Activated CD4-positive, alpha-beta T cell treated with anti-CD3 and anti-CD28 coated beads, Interleukin-10, Interleukin-2, amounts not matched to agents 100 ng/mL and 50 ng/mL, durations not matched to agents 16 hours and 8 hours (primary cell): ENCODE data around the gene OLAH.

ENCODE experiments used
- DNase-seq: peaks from one replicate; pipeline ENCODE4 v3.0.0-alpha.2; 2020

OLAH gene

DNA sequence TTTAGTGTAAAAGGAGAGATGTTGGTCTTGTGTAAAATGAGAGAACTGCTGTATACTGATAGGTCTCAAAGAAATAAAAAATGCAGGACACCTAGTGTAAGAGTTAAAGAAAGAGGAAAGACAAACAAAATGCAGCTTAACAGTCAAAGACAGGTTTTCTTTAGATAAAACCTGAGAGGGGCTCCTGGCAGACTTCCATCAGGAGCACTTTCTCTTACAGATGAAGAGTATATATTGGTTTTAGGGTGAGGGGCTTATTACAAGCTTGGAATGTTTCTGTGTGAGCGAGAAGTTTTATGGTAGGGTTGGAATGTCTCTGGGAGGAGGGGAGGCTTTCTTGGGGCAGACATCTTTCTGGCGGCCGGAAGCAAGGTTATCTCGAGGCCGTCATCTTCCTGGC is 28.6 kb downstream of the OLAH start:
- DNase-seq, result no peak

DNA sequence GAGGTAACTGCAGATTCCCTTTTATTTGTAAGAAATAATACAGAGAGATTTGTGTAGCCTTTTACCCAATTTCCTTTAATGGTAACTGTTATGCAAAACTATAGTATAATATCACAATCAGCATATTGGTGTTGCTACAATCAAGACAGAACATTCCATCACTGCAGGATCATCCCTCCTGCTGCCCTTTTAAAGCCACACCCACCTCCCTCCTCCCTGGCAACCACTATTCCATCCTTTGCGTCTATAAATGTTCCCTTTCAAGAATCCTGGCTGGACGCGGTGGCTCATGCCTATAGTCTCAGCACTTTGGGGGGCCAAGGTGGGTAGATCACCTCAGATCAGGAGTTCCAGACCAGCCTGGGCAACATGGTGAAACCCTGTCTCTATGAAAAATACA is 31.7 kb downstream of the OLAH start:
- DNase-seq, result no peak

DNA sequence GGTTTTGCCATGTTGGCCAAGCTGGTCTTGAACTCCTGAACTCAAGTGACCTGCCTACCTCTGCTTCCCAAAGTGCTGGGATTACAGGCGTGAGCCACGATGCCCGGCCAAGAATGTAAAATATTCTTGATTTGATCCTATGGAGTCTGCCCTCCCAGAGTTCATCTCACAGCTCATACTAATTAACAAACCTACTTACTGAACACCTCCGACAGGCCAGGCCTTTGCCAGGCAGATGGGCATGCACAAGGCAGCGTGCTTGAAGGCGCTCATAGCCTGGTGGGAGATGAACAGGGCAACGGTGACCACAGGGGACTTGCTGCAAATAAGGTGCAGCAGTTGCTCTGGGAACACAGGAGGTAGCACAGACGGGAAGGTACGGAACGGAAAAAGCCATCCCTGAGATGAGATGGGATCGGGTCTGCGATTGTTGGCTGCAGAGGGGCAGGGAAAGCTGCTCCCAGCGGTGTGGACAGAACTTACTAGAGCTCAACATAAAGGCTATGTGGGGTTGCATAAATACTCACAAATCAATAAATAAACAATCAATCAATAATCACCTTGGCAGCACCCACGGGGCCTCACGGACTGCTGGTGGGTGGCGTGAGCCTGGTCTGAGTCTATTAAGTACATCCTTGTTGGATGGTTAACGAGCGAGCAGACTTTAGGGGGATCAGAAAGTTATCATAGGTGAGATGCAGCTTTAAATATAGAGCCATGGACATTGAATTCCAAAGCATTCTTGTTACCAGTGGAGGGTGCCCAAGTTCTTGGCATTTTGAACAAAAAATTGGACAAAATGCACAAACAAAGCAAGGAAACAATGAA is 40.1 kb downstream of the OLAH start:
- DNase-seq, result no peak

DNA sequence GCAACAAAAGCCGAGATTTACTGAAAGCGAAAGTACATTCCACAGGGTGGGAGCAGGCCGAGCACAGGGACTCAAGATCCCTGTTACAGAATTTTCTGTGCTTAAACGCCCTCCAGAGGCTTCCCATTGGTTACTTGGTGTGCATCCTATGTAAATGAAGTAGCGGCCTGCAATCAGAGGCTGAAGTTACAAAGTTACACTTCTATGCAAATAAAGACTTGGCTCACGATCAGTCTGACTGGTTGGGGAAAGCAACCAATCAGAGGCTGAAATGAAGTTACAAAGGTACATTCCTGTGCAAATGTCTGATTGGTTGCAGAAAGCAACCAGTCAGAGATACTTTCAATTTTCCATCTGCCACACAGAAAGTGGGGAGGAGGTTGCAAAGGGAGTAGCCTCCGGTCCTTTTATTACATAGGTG is 40.8 kb downstream of the OLAH start:
- peak; percentile 16 for DNase-seq

DNA sequence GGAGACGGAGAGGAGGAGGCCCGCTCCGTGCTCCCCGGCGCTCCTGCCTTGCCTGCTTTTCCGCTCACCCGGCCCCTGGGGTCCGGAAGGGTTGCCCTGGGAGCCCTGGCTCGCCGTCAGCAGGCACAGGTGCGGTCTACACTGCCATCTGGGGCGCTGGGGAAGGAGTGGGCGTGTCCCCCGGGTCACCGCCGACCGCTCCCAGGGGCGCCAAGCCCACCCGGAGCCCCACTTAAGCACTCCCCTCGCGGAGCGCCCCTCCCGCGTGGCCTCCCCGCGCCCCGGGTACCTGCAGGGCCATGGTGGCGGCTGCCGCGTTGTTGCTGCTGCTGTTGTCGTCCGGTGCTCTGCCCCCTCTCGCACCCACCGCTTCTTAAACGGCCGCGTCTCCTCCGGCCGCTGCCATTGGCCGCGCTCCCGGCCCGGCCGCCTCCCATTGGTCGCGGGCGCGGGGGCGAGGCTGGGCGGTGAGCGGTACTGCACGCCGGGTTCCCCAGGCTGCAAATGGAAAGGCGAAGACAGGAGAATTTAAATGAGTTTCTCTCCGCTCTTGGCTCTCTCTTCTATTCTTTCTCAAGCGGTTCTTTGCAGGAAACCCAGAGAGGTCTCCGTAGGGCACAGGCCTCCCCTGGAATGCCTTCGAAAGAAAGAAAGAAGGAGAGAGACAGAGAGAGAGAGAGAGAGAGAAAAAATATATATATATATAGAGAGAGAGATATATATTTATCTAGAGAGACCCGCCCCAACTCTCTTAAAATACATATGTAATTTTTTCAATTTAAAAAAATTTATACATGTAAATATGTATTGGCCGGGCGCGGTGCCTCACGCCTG is 44.9 kb downstream of the OLAH start, which contains the start of gene ACBD7:
TSS of gene ACBD7 (minus strand) at position 349 of the 834 bp plus-strand sequence. CDS start at position 301, 48 bp downstream.
- peak; percentile 85 for DNase-seq

DNA sequence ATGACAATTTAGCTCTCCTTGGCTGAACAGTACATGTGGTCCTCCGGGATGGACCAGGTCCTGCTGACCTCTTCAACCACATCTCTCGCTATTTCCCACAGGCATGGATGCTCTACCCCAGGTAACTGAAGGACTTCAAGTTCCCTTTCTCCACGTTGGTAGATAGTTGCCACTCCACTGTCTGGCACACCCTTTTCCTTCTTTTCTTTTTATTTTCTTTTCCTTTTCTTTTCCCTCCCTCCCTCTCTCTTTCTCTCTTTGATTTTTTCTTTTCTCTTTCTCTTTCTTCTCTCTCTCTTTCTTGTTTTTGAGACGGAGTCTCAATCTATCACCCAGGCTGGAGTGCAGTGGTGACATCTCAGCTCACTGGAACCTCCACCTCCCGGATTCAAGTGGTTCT is 47.7 kb downstream of the OLAH start:
- no peak for DNase-seq

DNA sequence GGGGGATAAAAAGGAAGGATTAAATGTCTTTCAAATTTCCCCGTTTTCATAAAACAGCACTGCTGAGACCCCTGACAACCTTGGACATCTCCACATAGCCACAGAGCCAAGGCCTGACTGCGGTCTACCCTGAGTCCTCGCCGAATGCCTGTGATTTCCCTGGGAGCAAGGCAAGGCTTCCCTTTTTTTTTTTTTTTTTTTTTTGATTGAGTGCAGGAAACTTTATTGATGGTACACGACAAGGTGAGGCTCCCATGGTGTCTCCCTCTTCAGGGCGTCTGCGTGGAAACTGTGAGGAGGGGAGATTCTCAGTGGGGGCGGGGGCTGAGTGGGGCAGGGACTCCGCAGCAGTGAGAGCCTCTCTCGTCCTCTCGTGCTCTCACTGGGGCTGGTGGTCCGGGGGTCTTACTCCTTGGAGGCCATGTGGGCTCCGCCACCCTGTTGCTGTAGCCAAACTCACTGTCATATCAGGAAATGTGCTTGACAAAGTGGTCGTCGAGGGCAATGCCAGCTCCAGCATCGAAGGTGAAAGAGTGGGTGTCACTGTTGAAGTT is 49.2 kb downstream of the OLAH start:
- DNase-seq, result no peak

DNA sequence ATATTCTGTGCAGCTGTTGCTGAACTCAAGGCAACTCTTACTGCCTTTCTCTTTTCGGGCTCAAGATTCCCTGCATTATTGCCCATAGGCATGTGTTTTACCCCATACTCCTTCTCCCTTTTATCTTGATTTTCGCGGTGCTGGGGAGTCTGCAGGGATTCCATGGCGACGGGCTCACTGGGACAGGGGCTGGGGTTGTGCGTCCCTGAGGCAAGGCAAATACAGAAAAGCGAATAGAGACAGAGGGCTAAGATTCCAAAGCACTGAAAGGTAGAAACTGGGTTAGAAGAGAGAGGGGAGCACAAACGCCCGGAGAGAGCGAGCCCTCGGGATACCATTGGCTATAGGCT is 52.9 kb downstream of the OLAH start:
- DNase-seq, result no peak

DNA sequence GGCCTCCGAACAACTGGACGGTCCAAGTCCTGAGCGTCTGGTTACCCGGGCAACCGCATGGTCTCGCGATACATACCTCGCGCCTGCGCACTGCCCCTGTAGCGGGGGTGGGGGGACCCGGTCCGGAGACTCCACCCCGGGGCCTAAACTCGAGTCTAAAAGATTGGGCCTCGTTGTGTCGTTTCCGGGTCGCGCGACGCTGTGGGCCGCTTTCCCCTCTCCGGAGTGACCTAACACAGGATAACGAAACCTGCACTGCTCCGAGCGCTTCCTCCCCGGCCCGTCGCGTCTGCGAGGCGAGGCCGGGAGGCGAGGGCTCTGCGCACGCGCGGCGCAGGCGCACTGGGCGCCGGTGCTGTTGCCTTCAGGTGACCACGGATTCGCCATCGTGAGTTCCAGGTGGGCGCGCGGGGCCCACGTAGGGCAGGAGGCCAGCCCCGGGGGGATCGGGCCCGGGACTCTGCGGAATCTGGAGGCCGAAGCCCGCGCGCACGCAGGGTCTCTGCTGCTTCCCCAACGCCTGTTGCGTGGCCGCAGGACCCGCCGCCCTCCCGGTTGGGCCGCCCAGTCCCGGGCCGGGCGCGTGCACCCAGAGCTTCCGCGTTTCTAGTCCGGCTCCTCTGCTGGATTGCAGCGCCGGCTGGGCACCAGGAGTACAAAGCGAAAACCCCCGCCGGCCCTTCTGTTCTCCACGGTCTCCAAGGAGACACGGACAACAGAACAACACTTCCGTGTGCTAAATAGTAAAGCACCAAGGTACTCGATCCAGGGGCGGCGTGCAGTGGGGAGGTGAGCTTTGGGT is 53.5 kb downstream of the OLAH start, which contains the start of gene RPP38:
TSS of gene RPP38 (plus strand) at position 345 of the 802 bp plus-strand sequence. CDS start 5,960 bp downstream, outside the sequence.
- peak; percentile 98 for DNase-seq

DNA sequence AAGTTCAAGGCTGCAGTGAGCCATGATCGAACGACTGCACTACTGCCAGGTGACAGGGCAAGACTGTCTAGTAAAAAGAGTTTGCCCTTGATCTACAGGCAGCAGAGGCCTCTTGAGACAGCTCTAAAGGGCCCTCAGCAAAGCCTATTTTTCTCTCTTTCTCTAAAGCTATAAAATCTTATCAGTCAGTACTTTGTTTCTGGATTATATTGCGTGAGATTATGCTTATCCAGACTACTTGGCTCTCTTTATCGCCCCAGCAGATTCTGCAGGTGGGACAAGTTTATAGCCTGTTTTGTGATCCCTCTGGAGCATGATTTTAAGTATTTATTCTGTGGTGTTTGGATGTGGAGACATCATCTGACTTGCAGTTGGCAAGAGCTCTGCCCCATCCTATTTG is 56.1 kb downstream of the OLAH start:
- DNase-seq, result no peak

DNA sequence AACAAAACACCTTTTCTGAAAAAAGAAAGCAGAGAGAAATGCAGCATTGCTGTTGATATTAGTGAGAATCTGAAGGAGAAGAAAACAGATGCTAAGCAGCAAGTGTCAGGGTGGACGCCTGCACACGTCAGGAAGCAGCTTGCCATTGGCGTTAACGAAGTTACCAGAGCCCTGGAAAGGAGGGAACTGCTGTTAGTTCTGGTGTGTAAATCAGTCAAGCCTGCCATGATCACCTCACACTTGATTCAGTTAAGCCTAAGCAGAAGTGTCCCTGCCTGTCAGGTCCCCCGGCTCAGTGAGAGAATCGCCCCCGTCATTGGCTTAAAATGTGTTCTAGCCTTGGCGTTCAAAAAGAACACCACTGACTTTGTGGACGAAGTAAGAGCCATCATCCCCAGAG is 59.8 kb downstream of the OLAH start:
- DNase-seq, result no peak

DNA sequence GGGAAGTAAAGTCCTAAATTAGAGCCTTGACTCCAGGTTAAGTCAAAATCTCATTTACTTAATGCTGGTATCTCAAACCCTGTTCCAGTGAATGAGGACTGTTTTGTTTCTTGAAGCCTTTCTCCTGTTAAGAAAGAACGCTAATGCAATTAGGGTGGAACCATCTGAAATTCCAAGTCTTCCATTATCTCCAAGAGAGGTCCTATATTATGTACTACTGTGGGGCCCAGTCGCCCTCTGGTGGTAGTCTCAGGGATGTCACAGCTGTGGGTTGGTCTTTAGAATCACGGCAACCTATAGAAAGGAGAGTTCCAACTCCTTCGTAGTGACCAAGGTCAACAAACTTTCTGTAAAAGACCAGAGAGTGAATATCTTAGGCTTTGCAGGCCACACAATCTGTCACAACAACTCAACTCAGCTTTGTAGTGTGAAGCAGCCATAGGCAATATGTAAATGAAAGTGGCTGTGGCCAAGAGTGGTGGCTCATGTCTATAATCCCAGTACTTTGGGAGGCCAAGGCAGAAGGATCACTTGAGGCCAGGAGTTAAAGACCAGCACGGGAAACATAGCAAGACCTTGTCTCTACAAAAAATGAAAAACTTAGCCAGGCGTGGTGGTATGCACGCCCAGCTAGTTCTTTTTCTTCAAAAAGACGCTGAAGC is 62.7 kb downstream of the OLAH start:
- peak; percentile 66 for DNase-seq

DNA sequence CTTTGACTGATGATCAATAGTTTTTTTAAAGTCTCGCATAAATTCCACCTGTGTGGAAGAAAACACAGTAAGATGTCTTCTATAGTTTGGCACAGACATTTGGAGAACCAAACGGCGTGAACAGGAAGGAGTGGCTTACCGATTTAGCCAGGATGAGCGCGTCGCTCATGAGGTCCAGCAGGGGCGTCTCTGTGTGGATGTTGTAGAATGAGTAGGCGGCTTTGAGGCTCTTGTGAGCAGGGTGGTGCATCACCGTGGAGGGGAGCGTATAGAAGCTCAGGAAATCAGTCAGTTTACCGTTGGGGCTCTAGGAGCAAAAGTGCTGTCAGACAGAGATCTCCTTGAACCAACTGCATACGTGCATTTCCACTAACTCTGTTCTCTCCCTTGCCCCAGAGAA is 68.9 kb downstream of the OLAH start:
- DNase-seq, result peak; percentile 26

DNA sequence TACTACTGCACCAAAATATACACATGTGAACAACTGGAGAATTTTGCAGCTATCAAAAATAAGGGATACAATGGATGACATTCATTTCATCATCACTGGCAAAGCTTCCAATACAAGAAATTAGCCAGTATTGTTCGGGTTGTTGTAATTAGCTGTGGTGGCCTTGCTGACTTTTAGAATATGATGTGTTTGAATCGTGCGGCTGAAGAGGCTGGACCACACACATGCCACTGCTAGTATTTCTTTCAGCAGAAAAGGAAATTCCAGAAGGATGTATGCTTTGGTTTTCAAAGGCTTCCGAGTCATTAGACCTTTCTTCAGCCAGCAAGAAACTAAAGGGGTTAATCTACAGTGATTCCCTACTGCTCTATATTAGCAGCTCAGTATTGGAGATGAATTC is 70.0 kb downstream of the OLAH start:
- no peak for DNase-seq

DNA sequence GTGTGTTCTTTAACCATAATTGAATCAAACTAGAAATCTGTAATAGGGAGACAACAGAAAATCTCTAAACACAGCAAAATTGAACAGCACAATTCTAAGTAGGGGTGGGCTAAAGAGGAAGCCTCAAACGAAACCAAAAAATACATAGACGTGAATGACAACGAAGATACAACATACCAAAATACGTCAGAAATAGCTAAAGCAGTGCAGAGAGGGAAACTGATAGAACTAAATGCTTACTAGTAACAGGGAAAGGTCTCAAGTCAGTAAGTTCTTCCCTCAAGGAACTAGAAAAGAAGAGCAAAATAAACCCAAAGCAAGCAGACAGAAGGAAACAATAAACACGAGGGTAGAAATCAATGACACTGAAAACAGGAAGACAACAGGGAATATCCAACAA is 72.5 kb downstream of the OLAH start:
- no peak for DNase-seq

DNA sequence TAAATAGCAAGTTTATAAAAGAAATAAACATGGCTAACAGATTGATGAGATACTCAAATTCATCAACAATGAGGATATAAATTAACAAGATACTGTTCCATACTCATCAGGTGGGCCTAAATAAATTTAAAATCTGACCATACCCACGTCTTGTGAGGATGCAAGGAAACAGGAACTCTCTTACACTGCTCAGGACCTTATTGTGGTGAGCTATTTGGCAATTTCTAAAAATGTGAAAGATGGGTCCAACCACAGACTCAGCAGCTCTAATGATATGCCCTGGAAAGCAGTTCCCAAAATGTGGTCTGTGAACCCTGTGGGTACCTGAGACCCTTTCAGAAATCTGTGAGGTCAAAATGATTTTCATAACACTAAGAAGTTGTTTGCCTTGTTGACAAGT is 74.9 kb downstream of the OLAH start:
- DNase-seq, result no peak

DNA sequence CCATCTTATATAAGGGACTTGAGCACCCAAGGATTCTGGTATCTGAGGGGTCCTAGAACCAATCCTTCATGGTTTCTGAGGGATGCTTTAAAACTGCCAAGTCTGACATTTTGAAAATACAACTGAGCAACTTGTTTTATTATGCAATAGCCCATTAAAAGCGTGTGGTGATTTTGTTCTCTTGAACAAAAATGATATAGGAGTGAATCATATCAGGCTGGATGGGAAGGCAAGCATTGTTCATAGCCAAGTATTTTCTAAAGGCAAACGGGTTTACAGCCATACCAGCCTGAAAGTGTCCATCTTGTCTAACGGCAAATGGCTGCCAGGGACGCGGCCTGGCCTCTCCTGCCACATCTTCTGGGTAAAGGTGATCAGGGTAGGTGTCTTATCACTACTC is 76.8 kb downstream of the OLAH start:
- DNase-seq, result no peak

DNA sequence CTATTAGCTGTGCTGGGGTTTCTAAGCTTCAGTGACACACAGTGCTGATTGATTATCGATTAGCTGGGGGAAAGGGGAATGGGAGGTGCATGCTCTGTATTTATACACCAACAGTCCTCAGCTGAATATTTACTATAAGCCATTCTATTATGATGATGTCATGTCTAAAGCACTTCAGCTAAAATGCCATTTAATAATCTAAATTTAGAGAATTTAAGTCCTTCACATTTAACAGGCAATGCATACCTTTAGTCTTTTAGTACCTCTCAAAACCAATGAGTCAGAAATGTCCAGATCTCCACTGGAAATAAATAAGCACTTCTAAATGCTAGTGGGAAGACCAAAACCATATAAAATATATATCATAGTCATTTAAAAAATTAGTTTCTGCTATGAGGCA is 78.0 kb downstream of the OLAH start:
- DNase-seq, result no peak

DNA sequence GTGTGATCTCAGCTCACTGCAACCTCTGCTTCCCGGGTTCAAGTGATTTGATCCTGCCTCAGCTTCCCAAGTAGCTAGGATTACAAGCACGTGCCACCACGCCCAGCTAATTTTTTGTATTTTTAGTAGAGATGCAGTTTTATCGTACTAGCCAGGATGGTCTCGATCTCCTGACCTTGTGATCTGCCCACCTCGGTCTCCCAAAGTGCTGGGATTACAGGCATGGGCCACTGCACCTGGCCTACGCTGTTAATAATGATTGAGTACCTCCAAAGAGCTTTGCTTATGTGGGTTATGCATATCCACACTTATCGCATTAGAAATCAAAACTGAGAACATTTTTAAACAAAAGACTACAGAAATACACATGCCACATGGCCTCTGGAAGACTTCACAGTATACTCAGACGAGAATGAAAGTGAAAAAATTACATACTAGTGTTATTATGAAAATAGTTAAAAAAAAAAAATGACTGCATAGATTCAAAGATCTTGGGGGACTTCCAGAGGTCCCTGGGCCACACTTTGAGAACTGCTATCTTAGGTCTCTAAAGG is 78.8 kb downstream of the OLAH start:
- DNase-seq, result peak; percentile 58
